Mucosa of descending colon (tissue), 3 donors: ENCODE results near the gene ZMYM3. TPM values are rescaled to one million over a fixed set of nuclear protein-coding genes. Genes with fewer than 3 reads are reported as not detected.

Experiments
- ATAC-seq: fragments of 200-7000 bp; cut with Tn5 transposase; one replicate; pipeline ENCODE4 v1.9.1; 2020; ENCODE audit warnings: mild to moderate bottlenecking, moderate library complexity
- DNase-seq, 3 donors: peaks; one replicate each; pipeline ENCODE4 v3.0.0-alpha.2; 2020
- H3K36me3 ChIP-seq: fragments of 200-600 bp; one replicate; pipeline ENCODE4 v1.8.0; 2021; ENCODE audit warnings: low read depth, mild to moderate bottlenecking
- H3K4me1 ChIP-seq: fragments of 200-600 bp; one replicate; pipeline ENCODE4 v1.8.0; 2021; ENCODE audit warnings: low read depth, mild to moderate bottlenecking
- H3K4me3 ChIP-seq: fragments of 200-600 bp; one replicate; pipeline ENCODE4 v1.8.0; 2021; ENCODE audit warnings: mild to moderate bottlenecking
- H3K9me3 ChIP-seq: fragments of 200-600 bp; one replicate; pipeline ENCODE4 v1.8.0; 2021; ENCODE audit warnings: mild to moderate bottlenecking
- intact Hi-C, 2 donors: fragments of 100-400 bp; cut with DNase I in 1 of 2; cut with micrococcal nuclease in 1 of 2; formaldehyde crosslinking; loops; one replicate each; pipeline versions ENCODE4 v1.11.0 to v1.11.1; 2022; cut with DNase I, micrococcal nuclease
- total RNA-seq, 3 donors: library from RNA; stranded (reverse); fragmentation: NEBNext Ultra II Directional in 2 of 3; extraction: Animal tissue kit (Norgen Biotek cat#: 25700) in 2 of 3; gene quantifications; one replicate each; pipeline versions ENCODE4 v1.2.1 to v1.2.4, GENCODE V29; 2021 to 2023
- TF ChIP-seq, protein P1 (sequence below): fragments of 200-600 bp; IDR thresholded peaks from one replicate; pipeline ENCODE4 v1.8.0; 2022; ENCODE audit warnings: antibody characterized with exemption, mild to moderate bottlenecking
- donor health status: DM: no; HTN: no; CAD: no; lungs with moderate emphysema.
- donor health status: DM: no; HTN: no; CAD: no.
- donor health status: DM: no; HTN: yes; CAD: no.

The ZMYM3 gene
- total RNA-seq, 3 donors from 2014 or later = 13.7 to 24.9 (median 16.4) TPM

DNA sequence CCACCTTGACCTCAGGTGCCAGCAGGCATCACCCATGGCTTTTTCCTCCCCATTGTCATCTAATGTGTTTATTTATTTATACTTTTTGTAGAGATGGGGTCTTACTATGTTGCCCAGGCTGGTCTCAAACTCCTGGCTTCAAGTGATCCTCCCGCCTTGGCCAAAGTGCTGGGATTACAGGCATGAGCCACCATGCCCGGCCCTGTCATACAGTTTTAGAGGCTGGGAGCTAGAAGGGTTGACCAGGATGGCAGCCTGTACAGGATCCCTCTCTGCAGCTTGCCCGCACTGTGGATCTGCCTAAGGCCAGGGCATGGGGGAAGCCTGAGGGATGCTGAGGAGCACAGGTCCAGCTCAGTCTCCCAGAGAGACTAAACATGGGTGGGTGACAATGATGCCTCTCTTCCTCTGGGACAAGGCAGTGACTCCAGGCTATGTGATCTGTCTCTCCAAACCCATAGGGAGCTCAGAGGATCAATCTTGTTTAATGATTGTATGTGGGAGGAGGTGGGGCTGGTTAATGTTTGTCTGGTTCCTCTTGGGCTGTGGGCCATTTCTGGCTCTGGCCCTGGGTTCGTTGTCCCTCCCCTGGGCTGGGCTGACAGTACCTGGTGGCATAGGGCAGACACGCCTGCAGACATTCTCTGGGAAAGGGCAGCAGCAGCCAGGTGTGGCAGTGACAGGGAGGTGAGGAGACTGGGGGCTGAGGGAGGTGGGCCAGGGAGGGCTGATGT lies 39.2 kb downstream of the ZMYM3 start:
- intact Hi-C loops = no loop called here
- peak; percentile 81 to 88 (median 81) for DNase-seq
- no peak overlapping the region for H3K4me3 ChIP-seq
- ATAC-seq = peak; percentile 93
- H3K36me3 ChIP-seq = no peaks in the 10 kb centered on the region
- H3K9me3 ChIP-seq = no peaks in the 10 kb centered on the region
- peaks cover 4% of the 10 kb centered on the region for H3K4me1 ChIP-seq
- TF ChIP-seq, protein P1, sequence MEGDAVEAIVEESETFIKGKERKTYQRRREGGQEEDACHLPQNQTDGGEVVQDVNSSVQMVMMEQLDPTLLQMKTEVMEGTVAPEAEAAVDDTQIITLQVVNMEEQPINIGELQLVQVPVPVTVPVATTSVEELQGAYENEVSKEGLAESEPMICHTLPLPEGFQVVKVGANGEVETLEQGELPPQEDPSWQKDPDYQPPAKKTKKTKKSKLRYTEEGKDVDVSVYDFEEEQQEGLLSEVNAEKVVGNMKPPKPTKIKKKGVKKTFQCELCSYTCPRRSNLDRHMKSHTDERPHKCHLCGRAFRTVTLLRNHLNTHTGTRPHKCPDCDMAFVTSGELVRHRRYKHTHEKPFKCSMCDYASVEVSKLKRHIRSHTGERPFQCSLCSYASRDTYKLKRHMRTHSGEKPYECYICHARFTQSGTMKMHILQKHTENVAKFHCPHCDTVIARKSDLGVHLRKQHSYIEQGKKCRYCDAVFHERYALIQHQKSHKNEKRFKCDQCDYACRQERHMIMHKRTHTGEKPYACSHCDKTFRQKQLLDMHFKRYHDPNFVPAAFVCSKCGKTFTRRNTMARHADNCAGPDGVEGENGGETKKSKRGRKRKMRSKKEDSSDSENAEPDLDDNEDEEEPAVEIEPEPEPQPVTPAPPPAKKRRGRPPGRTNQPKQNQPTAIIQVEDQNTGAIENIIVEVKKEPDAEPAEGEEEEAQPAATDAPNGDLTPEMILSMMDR = no peak

GRCh38 chrX:71214152-71214551 lies 39.8 kb downstream of the ZMYM3 start:
- no peak for ATAC-seq
- intact Hi-C loops = no loop called here

DNA sequence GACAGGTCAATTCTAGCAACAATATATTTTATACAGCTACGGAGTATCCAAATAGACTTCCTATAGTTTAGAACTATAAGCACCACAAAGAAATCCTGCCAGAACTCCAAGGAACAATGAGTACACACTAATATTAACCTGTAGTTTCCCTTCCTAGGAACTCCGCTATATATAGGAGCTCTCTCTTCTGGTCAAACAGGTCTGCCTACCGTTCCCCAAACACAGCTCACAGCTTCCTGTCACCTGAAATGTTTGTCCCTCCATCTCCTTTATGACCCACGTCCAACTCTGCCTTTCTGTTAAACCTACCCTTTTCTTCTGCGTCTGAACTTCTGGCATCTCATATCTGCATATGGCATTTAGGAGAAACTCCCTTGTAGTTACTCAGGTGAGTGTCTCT lies 41.4 kb downstream of the ZMYM3 start:
- ATAC-seq (no peak), DNase-seq (no peak)
- Histone ChIP-seq H3K9me3 (no peaks in the 10 kb centered on the region), H3K4me1 (peaks cover 4% of the 10 kb centered on the region), H3K36me3 (no peaks in the 10 kb centered on the region), H3K4me3 (no peak overlapping the region)
- TF ChIP-seq, protein P1 = no peak
- intact Hi-C loops = no loop called here

More at GRCh38 chrX:71214152-71214551, 39.8 kb downstream of the ZMYM3 start:
- DNase-seq = no peak
- H3K4me1 ChIP-seq = peaks cover 4% of the 10 kb centered on the region
- H3K9me3 ChIP-seq = no peaks in the 10 kb centered on the region
- no peak overlapping the region for H3K4me3 ChIP-seq
- TF ChIP-seq, protein P1 = no peak
- no peaks in the 10 kb centered on the region for H3K36me3 ChIP-seq

DNA sequence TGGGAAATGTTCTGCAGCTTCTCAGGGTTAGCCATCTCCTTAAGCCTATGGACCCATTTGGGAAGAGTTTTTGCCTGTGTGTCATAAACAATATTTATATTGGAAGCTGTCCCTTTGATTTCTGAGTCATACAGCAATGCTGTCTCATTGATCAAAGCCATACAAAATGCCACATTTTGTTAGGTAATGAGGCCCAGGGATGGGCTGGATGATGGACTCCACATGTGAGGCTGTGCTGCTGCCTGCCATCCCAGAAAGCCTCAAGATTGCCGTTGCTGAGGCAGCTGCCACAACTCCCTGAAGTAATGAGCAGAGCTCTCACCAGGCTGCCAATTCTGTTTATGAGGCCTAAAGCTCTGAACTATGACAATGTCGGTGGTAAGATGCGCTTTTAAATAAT lies 43.1 kb downstream of the ZMYM3 start:
- intact Hi-C loops = no loop called here
- Histone ChIP-seq H3K4me3 (no peak overlapping the region), H3K4me1 (peaks cover 4% of the 10 kb centered on the region), H3K9me3 (no peaks in the 10 kb centered on the region), H3K36me3 (no peaks in the 10 kb centered on the region)
- TF ChIP-seq, protein P1 = no peak
- DNase-seq (no peak), ATAC-seq (no peak)

DNA sequence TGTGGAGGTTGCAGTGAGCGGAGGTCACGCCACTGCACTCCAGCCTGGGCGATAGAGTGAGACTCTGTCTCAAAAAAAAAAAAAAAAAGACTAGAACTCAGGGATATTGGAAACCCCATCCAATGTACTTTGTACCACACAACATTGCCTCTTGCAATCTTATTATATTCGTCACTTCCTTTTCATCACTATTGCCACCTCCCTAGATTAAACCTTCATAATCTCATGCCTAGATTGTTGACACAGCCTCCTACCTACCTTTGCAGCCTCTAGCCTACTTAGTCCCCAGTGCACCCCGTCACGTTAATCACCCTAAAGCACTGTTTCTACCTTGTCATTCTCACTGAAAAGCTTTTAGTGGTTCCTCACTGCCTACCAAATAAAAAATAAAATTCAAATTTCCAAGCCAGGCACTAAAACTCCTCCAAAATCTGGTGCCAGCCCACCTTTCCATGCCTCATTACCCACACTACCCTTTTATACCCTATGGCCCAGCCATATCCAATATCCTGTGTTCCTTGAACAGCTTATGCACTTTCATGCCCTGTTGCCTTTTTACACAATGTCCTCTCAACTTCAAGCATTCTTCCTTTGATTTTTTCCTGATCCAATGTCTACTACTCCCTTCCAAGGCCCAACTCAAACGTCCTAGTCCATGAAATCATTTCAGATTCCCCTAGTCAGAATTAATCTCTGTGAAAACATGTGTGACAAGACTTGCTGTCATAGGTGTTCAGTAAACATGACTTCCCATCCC lies 54.5 kb downstream of the ZMYM3 start:
- TF ChIP-seq, protein P1 = no peak
- Histone ChIP-seq H3K4me1 (no peaks in the 10 kb centered on the region), H3K36me3 (no peaks in the 10 kb centered on the region), H3K4me3 (no peak overlapping the region), H3K9me3 (no peaks in the 10 kb centered on the region)
- intact Hi-C loops = no loop called here
- peak; percentile 65 for ATAC-seq
- no peak for DNase-seq
